PFSK-1 (cell line): ENCODE measurements around the gene AKAP13.

Experiments used
- FOXP2 ChIP-seq: optimal IDR thresholded peaks from 2 replicates; pipeline ENCODE3; 2011; ENCODE audit warnings: borderline replicate concordance, control low read depth, inconsistent platforms; ENCODE audit not compliant: insufficient read depth; ENCODE audit errors: extremely low read length, extremely low read depth
- POLR2AphosphoS5 ChIP-seq: IDR thresholded peaks from 2 replicates; pipeline ENCODE4 v1.6.1; 2012; ENCODE audit warnings: low read depth, mild to moderate bottlenecking, control low read depth, low read length, moderate library complexity
- REST ChIP-seq, 2 experiments: IDR thresholded peaks; 2 replicates each; pipeline versions ENCODE4 v1.6.1 to v1.8.0; 2011 to 2012; ENCODE audit warnings: low read depth in 2 of 2, low read length in 2 of 2, control low read depth in 1 of 2, inconsistent platforms in 1 of 2, mild to moderate bottlenecking in 1 of 2, moderate library complexity in 1 of 2; ENCODE audit not compliant: insufficient read depth in 1 of 2
- SIN3A ChIP-seq: IDR thresholded peaks from 2 replicates; pipeline ENCODE4 v1.6.1; 2012; ENCODE audit warnings: mild to moderate bottlenecking, low read length, moderate library complexity, borderline replicate concordance; ENCODE audit not compliant: insufficient read depth
- TAF1 ChIP-seq: IDR thresholded peaks from 2 replicates; pipeline ENCODE4 v1.6.1; 2012; ENCODE audit warnings: low read length, control low read depth, borderline replicate concordance; ENCODE audit not compliant: insufficient read depth

AKAP13 gene

DNA sequence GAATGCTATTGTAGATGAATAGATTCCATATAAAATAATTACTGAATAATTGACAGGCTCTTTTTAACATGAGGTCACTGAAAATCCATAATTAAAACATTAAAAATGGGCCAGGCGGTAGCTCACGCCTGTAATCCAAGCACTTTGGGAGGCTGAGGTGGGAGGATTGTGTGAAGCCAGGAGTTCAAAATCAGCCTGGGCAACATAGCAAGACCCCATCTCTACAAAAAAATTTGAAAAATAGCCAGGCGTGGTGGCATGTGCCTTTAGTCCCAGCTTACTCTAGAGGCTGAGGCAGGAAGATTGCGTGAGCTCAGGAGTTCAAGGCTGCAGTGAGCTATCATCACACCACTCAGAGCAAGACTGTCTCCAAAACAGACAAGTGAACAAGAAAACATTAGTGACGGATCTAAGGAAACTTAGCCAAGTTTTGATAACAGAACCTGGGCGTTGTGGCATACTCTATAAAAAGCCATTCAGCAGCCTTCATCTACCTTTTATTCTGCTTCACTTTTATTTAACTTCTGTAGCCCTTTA is 303.8 kb downstream of the AKAP13 start:
- TF ChIP-seq TAF1 = no peak
- no peak for TF ChIP-seq SIN3A
- no peak for TF ChIP-seq REST (IDR thresholded peaks at IDR 0.05; ENCODE audit: insufficient read depth in 1 of 2, low read depth in 2 of 2, low read length in 2 of 2)
- TF ChIP-seq POLR2AphosphoS5 = no peak
- no peak for TF ChIP-seq FOXP2

- TF ChIP-seq REST (IDR thresholded peaks at IDR 0.05; ENCODE audit: insufficient read depth in 1 of 2, low read depth in 2 of 2, low read length in 2 of 2) (no peak), POLR2AphosphoS5 (no peak), TAF1 (no peak), FOXP2 (no peak), SIN3A (no peak)
Observed at GRCh38 chr15:85685356-85685755, 305.0 kb downstream of the AKAP13 start.

GRCh38 chr15:85687329-85687728 is 306.9 kb downstream of the AKAP13 start:
- TF ChIP-seq REST (IDR thresholded peaks at IDR 0.05; ENCODE audit: insufficient read depth in 1 of 2, low read depth in 2 of 2, low read length in 2 of 2) (no peak), FOXP2 (no peak), TAF1 (no peak), SIN3A (no peak), POLR2AphosphoS5 (no peak)

DNA sequence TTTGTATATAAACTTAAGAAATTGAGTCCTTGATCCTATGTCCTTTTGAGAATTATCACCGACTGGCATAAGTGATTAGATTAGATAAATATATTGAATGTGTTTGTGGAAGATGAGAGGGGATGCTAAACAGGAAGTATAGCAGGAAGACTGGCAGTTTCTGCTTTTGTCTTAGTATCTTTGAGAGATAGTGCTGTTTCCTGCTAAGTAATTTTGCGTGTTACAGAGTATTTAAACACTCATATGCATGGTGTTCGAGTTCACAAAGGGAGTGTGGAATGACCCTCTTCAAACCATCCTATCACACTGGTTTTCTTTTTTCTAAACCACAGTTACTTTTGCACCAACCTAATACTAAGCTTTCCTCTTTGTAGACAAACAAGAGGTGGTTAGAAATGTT is 308.3 kb downstream of the AKAP13 start:
- TF ChIP-seq FOXP2 (no peak), POLR2AphosphoS5 (no peak), TAF1 (no peak), SIN3A (no peak)

DNA sequence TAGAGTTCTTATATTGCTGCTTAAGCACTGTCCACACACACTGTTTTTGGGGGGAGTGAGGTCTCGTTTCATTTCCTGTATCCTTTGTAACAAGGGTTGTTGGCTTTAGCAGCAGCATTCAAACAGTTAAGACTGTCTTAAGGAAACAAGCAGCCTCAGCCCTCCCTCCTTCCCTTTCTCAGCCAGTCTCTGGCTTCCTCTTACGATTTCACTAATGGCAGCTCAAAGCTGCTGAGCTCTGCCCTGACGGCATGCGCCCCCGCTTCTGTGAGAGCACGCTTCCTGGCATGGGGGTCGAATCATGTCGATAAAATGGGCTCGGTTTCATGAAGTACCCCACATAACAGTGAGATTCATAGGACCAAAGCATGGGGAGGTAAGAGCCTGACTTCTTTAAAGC is 309.3 kb downstream of the AKAP13 start:
- TF ChIP-seq TAF1 (no peak), SIN3A (no peak), FOXP2 (no peak), REST (IDR thresholded peaks at IDR 0.05; ENCODE audit: insufficient read depth in 1 of 2, low read depth in 2 of 2, low read length in 2 of 2) (no peak), POLR2AphosphoS5 (no peak)
